LNCaP clone FGC (cell line): ENCODE measurements around the gene HP1BP3.

Experiments used
- DNase-seq: peaks from one replicate; pipeline ENCODE4 v3.0.0-alpha.2; 2011; ENCODE audit warnings: low read depth
- H3K4me3 ChIP-seq: 2 replicates; pipeline ENCODE4 v1.5.1; 2011; ENCODE audit warnings: mild to moderate bottlenecking, low read depth, low read length, control low read depth
- TF ChIP-seq, protein P1 (sequence below): IDR thresholded peaks from 2 replicates; pipeline ENCODE4 v1.5.1; 2012; ENCODE audit warnings: mild to moderate bottlenecking; ENCODE audit not compliant: control insufficient read depth, insufficient read depth; ENCODE audit errors: extremely low read depth

HP1BP3 gene, protein sequence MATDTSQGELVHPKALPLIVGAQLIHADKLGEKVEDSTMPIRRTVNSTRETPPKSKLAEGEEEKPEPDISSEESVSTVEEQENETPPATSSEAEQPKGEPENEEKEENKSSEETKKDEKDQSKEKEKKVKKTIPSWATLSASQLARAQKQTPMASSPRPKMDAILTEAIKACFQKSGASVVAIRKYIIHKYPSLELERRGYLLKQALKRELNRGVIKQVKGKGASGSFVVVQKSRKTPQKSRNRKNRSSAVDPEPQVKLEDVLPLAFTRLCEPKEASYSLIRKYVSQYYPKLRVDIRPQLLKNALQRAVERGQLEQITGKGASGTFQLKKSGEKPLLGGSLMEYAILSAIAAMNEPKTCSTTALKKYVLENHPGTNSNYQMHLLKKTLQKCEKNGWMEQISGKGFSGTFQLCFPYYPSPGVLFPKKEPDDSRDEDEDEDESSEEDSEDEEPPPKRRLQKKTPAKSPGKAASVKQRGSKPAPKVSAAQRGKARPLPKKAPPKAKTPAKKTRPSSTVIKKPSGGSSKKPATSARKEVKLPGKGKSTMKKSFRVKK

DNA sequence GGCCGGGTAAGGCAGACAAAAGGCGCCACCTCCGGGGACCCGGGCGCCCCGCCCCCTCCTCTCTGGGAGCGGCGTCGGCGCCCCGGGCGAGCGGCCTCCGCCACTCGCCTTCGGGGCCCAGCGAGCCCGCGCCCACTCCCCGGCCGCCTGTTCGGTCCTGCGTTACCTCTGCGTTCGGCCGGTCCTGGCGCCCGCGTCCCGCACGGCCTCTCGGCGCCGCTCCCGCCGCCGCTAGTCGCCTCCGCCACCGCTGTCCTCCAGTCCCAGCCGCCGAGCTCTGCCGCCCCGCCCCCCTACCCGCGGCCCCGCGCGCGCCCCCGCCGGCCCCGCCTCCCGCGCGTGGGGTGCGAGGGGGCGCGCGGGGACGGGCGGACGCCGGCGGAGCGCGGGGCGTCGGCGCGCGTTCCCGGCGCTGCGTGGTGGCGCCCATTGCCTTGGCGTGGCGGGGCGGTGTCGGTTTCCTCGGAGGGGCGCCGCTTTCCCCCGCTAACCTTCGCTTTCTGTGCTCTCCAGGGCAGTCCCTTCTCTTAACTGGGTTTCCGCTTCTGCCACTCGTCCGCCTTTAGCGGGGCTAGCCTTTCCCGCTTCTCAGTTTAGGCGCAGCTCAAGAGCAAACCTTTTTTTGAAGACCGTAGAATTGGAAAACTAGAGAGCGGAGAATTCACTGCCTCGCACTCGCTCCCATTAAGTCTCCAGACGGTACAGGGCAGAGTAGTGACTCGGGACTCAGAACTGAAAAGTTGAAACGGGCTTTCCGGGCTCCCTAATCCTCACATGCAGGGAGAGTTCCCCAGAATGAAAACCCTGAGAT is at the start of gene HP1BP3:
Gene HP1BP3 (minus strand): TSS at position 279 of the 811 bp plus-strand sequence. CDS start 6,867 bp downstream, outside the sequence.
- no peak for DNase-seq
- H3K4me3 ChIP-seq = peak within 1 kb of the TSS; percentile 80
- TF ChIP-seq, protein P1, sequence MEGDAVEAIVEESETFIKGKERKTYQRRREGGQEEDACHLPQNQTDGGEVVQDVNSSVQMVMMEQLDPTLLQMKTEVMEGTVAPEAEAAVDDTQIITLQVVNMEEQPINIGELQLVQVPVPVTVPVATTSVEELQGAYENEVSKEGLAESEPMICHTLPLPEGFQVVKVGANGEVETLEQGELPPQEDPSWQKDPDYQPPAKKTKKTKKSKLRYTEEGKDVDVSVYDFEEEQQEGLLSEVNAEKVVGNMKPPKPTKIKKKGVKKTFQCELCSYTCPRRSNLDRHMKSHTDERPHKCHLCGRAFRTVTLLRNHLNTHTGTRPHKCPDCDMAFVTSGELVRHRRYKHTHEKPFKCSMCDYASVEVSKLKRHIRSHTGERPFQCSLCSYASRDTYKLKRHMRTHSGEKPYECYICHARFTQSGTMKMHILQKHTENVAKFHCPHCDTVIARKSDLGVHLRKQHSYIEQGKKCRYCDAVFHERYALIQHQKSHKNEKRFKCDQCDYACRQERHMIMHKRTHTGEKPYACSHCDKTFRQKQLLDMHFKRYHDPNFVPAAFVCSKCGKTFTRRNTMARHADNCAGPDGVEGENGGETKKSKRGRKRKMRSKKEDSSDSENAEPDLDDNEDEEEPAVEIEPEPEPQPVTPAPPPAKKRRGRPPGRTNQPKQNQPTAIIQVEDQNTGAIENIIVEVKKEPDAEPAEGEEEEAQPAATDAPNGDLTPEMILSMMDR = no peak

DNA sequence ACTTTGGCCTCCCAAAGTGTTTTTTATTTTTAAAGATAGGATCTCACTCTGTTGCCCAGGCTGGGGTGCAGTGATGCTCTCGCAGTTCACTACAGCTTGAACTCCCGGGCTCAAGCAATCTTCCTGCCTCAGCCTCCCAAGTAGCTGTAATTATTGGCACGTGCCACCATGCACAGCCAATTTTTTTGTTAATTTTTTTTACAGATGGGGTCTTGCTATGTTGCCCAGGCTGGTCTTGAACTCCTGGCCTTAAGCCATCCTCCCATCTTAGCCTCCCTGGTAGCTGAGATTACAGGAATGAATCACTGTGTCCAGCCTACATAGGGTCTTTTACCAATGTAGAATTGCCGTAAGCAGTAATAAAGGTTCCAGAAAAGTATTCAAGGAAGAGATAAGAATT is 49.1 kb upstream of the HP1BP3 start:
- TF ChIP-seq, protein P1 = no peak
- no peak overlapping the region for H3K4me3 ChIP-seq
- DNase-seq = no peak

DNA sequence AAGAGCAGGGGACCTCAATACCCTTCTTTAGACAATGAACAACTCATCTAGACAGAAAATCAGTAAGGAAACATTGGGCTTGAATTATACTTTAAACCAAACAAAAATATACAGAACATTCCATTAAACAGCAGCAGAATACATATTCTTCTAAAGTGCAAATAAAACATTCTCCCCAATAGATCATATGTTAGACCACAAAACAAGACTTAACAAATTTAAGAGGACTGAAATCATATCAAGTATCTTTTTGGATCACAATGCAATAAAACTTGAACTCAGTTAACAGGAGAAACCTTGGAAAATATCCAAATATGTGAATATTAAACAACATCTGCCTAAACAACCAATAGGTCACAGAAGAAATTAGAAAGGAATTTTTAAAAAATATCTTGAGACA is 47.7 kb upstream of the HP1BP3 start:
- no peak overlapping the region for H3K4me3 ChIP-seq
- TF ChIP-seq, protein P1 = no peak
- DNase-seq = no peak

DNA sequence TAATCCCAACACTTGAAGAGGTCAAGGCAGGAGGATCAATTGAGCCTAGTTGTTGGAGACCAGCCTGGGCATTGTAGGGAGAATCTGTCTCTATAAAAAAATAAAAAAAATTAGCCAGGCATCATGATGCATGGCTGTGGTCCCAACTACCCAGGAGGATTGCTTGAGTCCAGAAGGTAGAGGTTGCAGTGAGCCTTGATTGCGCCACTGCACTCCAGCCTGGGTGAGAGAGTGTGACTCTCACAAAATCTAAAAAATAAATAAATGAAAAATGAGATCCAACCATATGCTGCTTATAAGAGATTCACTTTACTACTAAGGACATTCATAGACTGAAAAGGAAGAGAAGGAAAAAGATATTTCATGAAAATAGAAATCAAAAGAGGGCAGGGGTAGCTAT is 47.1 kb upstream of the HP1BP3 start:
- no peak for DNase-seq
- H3K4me3 ChIP-seq = no peak overlapping the region
- TF ChIP-seq, protein P1 = no peak

DNA sequence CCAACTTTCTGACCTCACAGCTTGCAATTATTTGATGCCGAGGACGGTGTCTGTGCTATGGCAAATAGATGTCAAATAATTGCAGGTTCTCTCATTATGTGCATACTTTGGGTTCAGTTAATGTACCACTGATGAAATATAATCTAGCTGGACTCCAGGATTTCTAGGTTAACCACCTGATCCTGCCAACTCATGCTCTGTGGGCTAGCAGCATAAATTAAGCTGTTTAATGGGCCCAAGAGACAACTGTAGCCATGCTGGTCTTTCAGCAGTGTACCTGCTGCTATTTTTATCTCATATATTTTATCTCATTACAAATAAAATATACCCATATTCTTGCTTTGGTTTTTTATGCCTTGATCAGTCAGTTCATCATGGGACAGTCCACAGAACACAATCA is 43.3 kb upstream of the HP1BP3 start:
- DNase-seq = no peak
- TF ChIP-seq, protein P1 = no peak

DNA sequence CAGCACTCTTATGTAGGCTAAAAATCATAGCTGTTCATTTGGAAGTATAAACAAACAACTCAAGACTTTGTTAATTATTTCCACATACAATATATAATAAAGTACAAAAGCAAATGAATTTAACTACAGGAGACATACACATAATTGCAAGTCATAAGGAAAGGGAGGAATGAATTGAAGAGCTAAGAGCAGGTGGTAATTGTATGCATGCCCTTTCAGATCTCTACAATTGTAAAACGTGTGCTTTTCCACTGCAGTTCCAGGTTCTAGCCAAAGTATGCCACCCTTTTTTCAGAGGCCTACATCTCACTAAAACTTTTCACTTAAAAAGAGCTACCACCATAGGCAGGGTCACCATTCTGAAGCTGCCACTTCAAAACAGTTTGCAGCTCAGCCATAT is 42.8 kb upstream of the HP1BP3 start:
- H3K4me3 ChIP-seq = no peak overlapping the region
- no peak for DNase-seq
- TF ChIP-seq, protein P1 = no peak

More for the DNA sequence above, 43.3 kb upstream of the HP1BP3 start:
- no peak overlapping the region for H3K4me3 ChIP-seq
